NB4 (cell line): Measurements from ENCODE around the gene CMC1.
A peak's percentile ranks its signal among the peaks of the same experiment; 100 is the strongest.

ENCODE experiments used
- DNase-seq: peaks from one replicate; pipeline ENCODE4 v3.0.0; 2010; ENCODE audit warnings: low read depth
- H3K4me3 ChIP-seq: one replicate; pipeline ENCODE4 v1.5.1; 2011; ENCODE audit warnings: mild to moderate bottlenecking, low read depth, low read length, moderate library complexity
- CTCF ChIP-seq: IDR thresholded peaks from one replicate; pipeline ENCODE4 v1.5.1; 2012; ENCODE audit warnings: low read depth, low read length
- MAX ChIP-seq: IDR thresholded peaks from 2 replicates; pipeline ENCODE4 v1.6.1; 2011; ENCODE audit warnings: low read depth, low read length
- MYC ChIP-seq: IDR thresholded peaks from 2 replicates; pipeline ENCODE4 v1.6.1; 2011; ENCODE audit warnings: low read depth, low read length
- POLR2A ChIP-seq: IDR thresholded peaks from 2 replicates; pipeline ENCODE4 v1.6.1; 2011; ENCODE audit warnings: mild to moderate bottlenecking; ENCODE audit not compliant: insufficient read length; ENCODE audit errors: extremely low read depth

CMC1 gene

GRCh38 chr3:28299705-28300104 lies 58.3 kb downstream of the CMC1 start:
- TF ChIP-seq MAX (no peak), MYC (no peak), POLR2A (no peak), CTCF (no peak)
- no peak for DNase-seq
- no peak overlapping the region for H3K4me3 ChIP-seq

GRCh38 chr3:28300345-28300962 lies 59.0 kb downstream of the CMC1 start:
- DNase-seq, result no peak
- TF ChIP-seq POLR2A, result no peak
- no peak for TF ChIP-seq MYC
- no peak for TF ChIP-seq MAX
- no peak for TF ChIP-seq CTCF
- no peak overlapping the region for H3K4me3 ChIP-seq

- TF ChIP-seq MYC, result no peak
- TF ChIP-seq POLR2A, result no peak
- TF ChIP-seq CTCF, result no peak
- TF ChIP-seq MAX, result no peak
- DNase-seq, result no peak
- no peak overlapping the region for H3K4me3 ChIP-seq
These were observed 60.3 kb downstream of the CMC1 start for GRCh38 chr3:28301688-28302087.

- no peak overlapping the region for H3K4me3 ChIP-seq
- DNase-seq, result peak; percentile 52
- TF ChIP-seq MAX (no peak), MYC (no peak), POLR2A (no peak), CTCF (no peak)
These were observed 66.8 kb downstream of the CMC1 start for GRCh38 chr3:28308196-28308595.

- no peak for DNase-seq
- no peak overlapping the region for H3K4me3 ChIP-seq
- no peak for TF ChIP-seq POLR2A
- TF ChIP-seq CTCF, result no peak
These were observed 74.3 kb downstream of the CMC1 start for GRCh38 chr3:28315711-28316110.

GRCh38 chr3:28316226-28316625 lies 74.8 kb downstream of the CMC1 start:
- H3K4me3 ChIP-seq, result no peak overlapping the region
- no peak for DNase-seq
- TF ChIP-seq MAX, result no peak
- no peak for TF ChIP-seq CTCF
- TF ChIP-seq MYC, result no peak
- no peak for TF ChIP-seq POLR2A
